ENCODE data around the gene SELENOH.

GRCh38 chr11:57778318-57779037 is 37.2 kb downstream of the SELENOH start:
- no peak for TF ChIP-seq CTCF (IDR thresholded peaks at IDR 0.05; ENCODE audit: low read length)
- no peak for TF ChIP-seq EZH2 (optimal IDR thresholded peaks at IDR 0.05; ENCODE audit: low read depth, low read length)
